Subcutaneous adipose tissue (tissue), 4 donors: Measurements from ENCODE around the gene POU6F2. TPM values are rescaled to one million over a fixed set of nuclear protein-coding genes. Genes with fewer than 3 reads are reported as not detected.

Experiments
- total RNA-seq, 4 donors: library from RNA; depleted of rRNA; stranded (reverse); fragments of >200 nt; gene quantifications; one replicate each; pipeline ENCODE4 v1.1.0, GENCODE V29; 2016
- TF ChIP-seq, protein P1 (sequence below): fragments of 450-650 bp; IDR thresholded peaks from one replicate; pipeline ENCODE4 v1.5.1; 2016; ENCODE audit warnings: low read depth, mild to moderate bottlenecking, control low read depth, antibody characterized with exemption, moderate library complexity

Gene POU6F2
- total RNA-seq, 4 donors from 2014 or later = not detected

DNA sequence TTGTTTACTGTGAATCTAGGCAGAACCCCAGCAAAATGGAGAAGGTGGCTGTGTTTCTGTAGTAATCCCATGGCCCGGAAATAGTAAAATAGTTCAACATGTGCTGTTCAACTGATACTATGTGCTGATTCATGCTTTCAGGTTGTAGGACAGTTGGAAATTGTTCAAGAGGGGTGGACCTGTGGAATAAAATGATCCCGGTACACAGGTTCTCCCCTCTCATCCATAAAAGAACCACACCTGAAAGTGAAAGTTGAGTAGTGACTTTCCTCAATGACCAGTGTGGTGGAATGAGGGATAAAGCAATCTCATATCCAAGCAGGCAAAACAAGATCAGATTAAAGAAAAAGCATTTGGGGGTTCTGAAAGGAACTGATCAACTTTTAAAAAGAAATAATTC is 177.1 kb downstream of the POU6F2 start:
- TF ChIP-seq, protein P1, sequence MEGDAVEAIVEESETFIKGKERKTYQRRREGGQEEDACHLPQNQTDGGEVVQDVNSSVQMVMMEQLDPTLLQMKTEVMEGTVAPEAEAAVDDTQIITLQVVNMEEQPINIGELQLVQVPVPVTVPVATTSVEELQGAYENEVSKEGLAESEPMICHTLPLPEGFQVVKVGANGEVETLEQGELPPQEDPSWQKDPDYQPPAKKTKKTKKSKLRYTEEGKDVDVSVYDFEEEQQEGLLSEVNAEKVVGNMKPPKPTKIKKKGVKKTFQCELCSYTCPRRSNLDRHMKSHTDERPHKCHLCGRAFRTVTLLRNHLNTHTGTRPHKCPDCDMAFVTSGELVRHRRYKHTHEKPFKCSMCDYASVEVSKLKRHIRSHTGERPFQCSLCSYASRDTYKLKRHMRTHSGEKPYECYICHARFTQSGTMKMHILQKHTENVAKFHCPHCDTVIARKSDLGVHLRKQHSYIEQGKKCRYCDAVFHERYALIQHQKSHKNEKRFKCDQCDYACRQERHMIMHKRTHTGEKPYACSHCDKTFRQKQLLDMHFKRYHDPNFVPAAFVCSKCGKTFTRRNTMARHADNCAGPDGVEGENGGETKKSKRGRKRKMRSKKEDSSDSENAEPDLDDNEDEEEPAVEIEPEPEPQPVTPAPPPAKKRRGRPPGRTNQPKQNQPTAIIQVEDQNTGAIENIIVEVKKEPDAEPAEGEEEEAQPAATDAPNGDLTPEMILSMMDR = no peak

DNA sequence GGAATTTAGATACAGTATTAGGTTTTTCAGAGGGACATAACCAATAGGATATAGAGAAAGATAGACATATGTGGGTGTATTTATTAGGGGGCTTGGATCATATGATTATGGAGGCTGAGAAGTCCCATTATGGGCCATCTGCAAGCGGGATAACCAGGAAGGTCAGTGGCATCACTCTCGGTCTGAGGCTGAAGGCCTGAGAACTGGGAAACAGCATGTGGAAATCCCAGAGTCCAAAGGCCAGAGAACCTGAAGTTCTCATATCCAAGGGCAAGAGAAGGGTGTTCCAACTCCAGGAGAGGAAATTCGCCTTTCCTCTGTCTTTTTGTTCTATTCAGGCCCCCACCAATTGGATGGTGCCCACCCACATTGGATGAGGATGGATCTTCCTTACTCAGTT is 180.7 kb downstream of the POU6F2 start:
- TF ChIP-seq, protein P1 = no peak

DNA sequence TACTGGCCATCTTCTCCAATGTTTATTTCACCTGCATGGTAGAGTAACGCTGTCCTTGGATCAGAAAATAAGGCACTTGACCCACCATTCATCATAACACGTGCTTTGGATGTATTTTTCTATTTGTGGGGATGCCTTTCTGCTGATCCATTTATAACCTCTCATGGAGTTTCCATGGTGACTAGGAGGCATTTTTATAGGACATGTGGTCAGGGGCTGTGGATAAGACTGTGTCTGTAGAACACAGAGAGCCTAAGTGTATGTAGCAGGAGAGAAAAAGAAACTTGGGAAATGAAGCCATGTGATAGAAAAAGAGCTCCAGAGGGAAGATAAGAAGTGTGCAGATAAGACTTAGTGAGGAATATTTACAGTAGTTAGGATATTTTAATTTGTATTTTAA is 184.2 kb downstream of the POU6F2 start:
- TF ChIP-seq, protein P1 = no peak

DNA sequence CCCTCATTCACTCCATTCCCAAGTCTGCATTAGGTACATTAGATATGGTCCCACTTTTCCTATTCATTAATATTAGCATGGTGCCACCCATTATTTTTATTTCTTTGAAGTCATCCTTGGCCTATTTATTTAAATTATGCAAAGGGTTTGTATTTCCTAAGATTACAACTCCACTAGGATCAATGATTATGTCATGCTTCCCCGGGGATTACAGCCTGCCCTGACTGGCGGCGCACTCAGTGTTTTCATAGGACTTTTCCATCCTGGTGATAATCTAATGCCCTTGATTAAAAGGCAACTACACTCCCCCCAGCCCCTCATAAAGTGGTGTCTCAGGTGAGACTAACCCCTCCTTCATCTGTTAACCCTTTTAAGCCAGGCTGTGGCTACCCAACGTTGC is 187.2 kb downstream of the POU6F2 start:
- TF ChIP-seq, protein P1 = no peak

DNA sequence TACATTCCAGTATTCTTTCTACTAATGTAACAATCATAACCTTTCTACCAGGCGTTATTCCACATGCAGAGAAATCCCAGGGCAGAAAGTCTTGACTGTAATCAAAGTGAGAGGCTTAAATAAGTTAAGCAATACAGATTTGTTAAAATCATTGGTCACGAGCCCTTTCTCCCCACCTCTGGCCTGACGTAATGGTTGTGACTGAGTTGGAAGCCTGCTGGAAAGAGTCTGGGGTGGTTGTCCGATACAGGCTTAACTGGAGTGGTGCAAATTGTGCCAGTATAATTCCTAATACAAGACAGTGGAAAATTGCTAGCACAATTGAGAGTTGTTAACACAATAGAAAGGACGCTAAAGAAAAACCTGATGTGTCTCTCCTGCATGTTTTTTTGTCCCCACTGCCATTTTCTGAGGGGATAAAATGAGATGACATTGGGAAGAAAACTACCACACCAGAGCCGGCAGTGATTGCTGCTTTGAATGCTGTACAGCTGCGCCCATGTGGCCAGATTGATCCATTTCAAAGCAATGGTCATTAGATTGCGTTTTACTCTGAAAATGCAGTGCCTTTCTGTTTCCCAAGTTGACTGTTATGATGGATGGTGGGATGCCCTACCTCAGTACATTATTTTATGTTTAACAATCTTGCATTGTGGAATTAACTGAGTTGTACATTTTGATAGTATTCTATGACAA is 190.8 kb downstream of the POU6F2 start:
- TF ChIP-seq, protein P1 = no peak

DNA sequence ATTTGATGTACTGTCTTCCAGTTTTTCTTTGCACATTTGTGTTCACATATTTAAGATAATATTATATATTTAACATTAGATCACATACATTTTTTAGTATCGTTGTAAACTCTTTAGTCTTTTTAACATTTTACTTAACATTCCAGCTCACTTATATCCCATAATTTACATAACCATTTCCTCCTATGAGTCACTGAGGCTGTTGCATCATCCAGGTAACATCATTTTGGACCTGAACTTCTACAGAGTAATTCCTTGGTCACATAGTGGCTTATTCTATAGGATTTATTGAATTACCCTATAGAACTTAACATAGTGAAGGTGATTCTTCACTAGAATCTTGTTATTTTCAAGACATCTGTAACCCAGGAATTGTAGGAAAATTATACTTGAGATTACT is 194.4 kb downstream of the POU6F2 start:
- TF ChIP-seq, protein P1 = no peak

DNA sequence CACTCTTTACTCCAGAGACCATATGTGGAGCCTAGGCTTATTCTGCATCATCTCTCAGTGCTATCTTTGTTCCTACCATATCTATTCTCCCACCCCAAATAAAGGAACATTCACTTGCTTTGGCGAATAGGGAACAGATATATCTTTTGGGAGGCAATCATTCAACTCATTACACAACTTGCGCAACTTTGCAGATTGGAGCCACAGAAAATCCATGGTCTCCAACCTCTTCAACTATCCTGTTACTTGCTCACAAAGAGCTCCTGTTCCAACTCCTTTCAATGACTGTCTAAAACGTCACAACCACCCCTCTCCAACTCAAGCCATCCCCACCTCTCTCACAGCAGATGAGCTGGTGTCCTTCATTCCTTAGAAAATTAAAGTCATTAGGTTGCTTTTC is 203.7 kb downstream of the POU6F2 start:
- TF ChIP-seq, protein P1 = no peak
